Cardiac fibroblast (primary cell): ENCODE measurements around the gene PLA2G15.

Experiments used
- DNase-seq, 2 donors: peaks; one replicate each; pipeline versions ENCODE4 v3.0.0 to v3.0.0-alpha.2; 2010; ENCODE audit warnings: low read depth in 2 of 2
- H3K4me3 ChIP-seq, 2 donors: replicated peaks in 1 of 2; 1 replicate in 1 of 2; 2 replicates in 1 of 2; pipeline ENCODE4 v1.5.1; 2011; ENCODE audit warnings: low read depth in 2 of 2, low read length in 2 of 2, mild to moderate bottlenecking in 2 of 2, moderate library complexity in 1 of 2
- CTCF ChIP-seq: IDR thresholded peaks from one replicate; pipeline ENCODE4 v1.5.1; 2011; ENCODE audit warnings: low read depth, mild to moderate bottlenecking, low read length, inconsistent platforms

Gene PLA2G15

GRCh38 chr16:68283346-68283745 lies 38.2 kb downstream of the PLA2G15 start:
- no peak overlapping the region for H3K4me3 ChIP-seq
- no peak for TF ChIP-seq CTCF
- no peak for DNase-seq

GRCh38 chr16:68283801-68284598 lies 38.8 kb downstream of the PLA2G15 start:
- no peak overlapping the region for H3K4me3 ChIP-seq
- no peak for DNase-seq

GRCh38 chr16:68284847-68285246 lies 39.7 kb downstream of the PLA2G15 start:
- no peak for TF ChIP-seq CTCF
- no peak for DNase-seq
- no peak overlapping the region for H3K4me3 ChIP-seq

More at GRCh38 chr16:68283801-68284598, 38.8 kb downstream of the PLA2G15 start:
- no peak for TF ChIP-seq CTCF

GRCh38 chr16:68285683-68286082 lies 40.5 kb downstream of the PLA2G15 start:
- H3K4me3 ChIP-seq: no peak overlapping the region
- TF ChIP-seq CTCF: no peak
- DNase-seq: no peak

GRCh38 chr16:68286153-68287074 lies 41.2 kb downstream of the PLA2G15 start:
- no peak for TF ChIP-seq CTCF
- no peak overlapping the region for H3K4me3 ChIP-seq
- no peak for DNase-seq

- no peak overlapping the region for H3K4me3 ChIP-seq
- no peak for TF ChIP-seq CTCF
- peak; percentile 89 to 93 for DNase-seq
These were observed 42.4 kb downstream of the PLA2G15 start for GRCh38 chr16:68287276-68288251.
